ENCODE results near the gene LCN15. TPM values are rescaled to one million over a fixed set of nuclear protein-coding genes. Genes with fewer than 3 reads are reported as not detected.
A peak's percentile ranks its signal among the peaks of the same experiment; 100 is the strongest.

LCN15 gene
- total and polyA plus RNA-seq, 2 of the 13 experiments (the other 11 are each of a cell fraction or from before 2014, with no cell fraction given), result 1.3 to 53.7 TPM

DNA sequence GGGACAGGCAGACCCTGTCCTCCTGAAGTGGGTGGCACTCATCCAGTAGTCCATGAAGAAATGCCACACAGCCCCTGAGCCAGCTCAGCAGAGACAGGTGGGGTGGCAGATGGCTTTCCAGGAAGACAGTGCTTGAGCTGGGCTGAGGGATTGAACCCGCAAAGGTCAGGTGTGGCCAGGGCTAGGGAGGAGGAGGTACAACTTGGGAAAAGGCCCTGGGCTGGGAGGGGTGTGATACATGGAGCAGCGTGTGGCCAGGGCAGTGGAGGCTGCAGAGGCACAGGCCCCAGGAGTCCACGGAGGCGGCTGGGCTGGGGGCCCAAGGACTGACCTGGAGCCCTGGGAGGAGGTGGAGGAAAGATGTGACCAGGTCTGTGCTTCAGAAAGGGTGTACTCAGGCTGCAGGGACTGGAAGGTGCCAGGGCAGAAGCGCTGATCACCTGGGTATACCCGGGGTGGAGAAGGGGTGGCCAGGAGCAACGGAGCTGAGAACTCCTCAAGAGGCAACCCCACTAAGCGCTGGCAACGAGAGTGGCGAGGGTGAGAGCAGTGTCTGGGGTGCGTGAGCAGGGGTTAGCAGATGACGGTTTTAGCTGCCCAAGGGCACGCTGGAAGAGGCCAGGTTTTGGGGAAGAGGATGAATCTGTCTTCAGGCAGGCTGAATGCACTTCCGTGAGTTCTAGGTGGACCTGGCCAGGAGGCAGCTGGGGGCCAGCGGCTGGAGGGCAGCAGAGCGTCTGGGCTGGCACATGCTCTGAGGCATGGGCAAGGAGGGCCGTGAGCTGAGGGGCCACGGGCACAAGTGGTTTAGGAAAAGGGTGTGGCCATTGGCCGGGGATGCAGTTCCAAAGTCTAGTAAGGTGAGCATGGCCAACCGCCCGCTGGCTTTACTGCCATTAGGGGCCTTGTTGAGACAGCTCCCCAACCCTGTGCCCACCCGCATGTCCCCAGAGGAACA is 39.5 kb upstream of the LCN15 start (continued):
- TF ChIP-seq, protein P1, sequence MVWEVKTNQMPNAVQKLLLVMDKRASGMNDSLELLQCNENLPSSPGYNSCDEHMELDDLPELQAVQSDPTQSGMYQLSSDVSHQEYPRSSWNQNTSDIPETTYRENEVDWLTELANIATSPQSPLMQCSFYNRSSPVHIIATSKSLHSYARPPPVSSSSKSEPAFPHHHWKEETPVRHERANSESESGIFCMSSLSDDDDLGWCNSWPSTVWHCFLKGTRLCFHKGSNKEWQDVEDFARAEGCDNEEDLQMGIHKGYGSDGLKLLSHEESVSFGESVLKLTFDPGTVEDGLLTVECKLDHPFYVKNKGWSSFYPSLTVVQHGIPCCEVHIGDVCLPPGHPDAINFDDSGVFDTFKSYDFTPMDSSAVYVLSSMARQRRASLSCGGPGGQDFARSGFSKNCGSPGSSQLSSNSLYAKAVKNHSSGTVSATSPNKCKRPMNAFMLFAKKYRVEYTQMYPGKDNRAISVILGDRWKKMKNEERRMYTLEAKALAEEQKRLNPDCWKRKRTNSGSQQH (CRISPR knock-in tag; IDR thresholded peaks at IDR 0.05; ENCODE audit: low read depth), result no peak
- TF ChIP-seq SMARCC2 (IDR thresholded peaks at IDR 0.05) (no peak), KLF13 (CRISPR knock-in tag; IDR thresholded peaks at IDR 0.05) (no peak), NFE2L1 (CRISPR knock-in tag; IDR thresholded peaks at IDR 0.05; ENCODE audit: borderline replicate concordance) (no peak), KLF12 (CRISPR knock-in tag; IDR thresholded peaks at IDR 0.05; ENCODE audit: borderline replicate concordance) (no peak), ISX (CRISPR knock-in tag; conservative IDR thresholded peaks at IDR 0.05) (no peak), AGO1 (IDR thresholded peaks at IDR 0.05; ENCODE audit: low read depth, low read length, poor library complexity, severe bottlenecking) (peak; percentile 96)
- TF ChIP-seq, protein P2, sequence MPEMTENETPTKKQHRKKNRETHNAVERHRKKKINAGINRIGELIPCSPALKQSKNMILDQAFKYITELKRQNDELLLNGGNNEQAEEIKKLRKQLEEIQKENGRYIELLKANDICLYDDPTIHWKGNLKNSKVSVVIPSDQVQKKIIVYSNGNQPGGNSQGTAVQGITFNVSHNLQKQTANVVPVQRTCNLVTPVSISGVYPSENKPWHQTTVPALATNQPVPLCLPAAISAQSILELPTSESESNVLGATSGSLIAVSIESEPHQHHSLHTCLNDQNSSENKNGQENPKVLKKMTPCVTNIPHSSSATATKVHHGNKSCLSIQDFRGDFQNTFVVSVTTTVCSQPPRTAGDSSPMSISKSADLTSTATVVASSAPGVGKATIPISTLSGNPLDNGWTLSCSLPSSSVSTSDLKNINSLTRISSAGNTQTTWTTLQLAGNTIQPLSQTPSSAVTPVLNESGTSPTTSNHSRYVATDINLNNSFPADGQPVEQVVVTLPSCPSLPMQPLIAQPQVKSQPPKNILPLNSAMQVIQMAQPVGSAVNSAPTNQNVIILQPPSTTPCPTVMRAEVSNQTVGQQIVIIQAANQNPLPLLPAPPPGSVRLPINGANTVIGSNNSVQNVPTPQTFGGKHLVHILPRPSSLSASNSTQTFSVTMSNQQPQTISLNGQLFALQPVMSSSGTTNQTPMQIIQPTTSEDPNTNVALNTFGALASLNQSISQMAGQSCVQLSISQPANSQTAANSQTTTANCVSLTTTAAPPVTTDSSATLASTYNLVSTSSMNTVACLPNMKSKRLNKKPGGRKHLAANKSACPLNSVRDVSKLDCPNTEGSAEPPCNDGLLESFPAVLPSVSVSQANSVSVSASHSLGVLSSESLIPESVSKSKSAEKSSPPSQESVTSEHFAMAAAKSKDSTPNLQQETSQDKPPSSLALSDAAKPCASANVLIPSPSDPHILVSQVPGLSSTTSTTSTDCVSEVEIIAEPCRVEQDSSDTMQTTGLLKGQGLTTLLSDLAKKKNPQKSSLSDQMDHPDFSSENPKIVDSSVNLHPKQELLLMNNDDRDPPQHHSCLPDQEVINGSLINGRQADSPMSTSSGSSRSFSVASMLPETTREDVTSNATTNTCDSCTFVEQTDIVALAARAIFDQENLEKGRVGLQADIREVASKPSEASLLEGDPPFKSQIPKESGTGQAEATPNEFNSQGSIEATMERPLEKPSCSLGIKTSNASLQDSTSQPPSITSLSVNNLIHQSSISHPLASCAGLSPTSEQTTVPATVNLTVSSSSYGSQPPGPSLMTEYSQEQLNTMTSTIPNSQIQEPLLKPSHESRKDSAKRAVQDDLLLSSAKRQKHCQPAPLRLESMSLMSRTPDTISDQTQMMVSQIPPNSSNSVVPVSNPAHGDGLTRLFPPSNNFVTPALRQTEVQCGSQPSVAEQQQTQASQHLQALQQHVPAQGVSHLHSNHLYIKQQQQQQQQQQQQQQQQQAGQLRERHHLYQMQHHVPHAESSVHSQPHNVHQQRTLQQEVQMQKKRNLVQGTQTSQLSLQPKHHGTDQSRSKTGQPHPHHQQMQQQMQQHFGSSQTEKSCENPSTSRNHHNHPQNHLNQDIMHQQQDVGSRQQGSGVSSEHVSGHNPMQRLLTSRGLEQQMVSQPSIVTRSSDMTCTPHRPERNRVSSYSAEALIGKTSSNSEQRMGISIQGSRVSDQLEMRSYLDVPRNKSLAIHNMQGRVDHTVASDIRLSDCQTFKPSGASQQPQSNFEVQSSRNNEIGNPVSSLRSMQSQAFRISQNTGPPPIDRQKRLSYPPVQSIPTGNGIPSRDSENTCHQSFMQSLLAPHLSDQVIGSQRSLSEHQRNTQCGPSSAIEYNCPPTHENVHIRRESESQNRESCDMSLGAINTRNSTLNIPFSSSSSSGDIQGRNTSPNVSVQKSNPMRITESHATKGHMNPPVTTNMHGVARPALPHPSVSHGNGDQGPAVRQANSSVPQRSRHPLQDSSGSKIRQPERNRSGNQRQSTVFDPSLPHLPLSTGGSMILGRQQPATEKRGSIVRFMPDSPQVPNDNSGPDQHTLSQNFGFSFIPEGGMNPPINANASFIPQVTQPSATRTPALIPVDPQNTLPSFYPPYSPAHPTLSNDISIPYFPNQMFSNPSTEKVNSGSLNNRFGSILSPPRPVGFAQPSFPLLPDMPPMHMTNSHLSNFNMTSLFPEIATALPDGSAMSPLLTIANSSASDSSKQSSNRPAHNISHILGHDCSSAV (CRISPR knock-in tag; IDR thresholded peaks at IDR 0.05; ENCODE audit: borderline replicate concordance), result no peak
- TF ChIP-seq, protein P3, sequence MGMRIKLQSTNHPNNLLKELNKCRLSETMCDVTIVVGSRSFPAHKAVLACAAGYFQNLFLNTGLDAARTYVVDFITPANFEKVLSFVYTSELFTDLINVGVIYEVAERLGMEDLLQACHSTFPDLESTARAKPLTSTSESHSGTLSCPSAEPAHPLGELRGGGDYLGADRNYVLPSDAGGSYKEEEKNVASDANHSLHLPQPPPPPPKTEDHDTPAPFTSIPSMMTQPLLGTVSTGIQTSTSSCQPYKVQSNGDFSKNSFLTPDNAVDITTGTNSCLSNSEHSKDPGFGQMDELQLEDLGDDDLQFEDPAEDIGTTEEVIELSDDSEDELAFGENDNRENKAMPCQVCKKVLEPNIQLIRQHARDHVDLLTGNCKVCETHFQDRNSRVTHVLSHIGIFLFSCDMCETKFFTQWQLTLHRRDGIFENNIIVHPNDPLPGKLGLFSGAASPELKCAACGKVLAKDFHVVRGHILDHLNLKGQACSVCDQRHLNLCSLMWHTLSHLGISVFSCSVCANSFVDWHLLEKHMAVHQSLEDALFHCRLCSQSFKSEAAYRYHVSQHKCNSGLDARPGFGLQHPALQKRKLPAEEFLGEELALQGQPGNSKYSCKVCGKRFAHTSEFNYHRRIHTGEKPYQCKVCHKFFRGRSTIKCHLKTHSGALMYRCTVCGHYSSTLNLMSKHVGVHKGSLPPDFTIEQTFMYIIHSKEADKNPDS (CRISPR knock-in tag; IDR thresholded peaks at IDR 0.05), result no peak
- TF ChIP-seq, protein P4, sequence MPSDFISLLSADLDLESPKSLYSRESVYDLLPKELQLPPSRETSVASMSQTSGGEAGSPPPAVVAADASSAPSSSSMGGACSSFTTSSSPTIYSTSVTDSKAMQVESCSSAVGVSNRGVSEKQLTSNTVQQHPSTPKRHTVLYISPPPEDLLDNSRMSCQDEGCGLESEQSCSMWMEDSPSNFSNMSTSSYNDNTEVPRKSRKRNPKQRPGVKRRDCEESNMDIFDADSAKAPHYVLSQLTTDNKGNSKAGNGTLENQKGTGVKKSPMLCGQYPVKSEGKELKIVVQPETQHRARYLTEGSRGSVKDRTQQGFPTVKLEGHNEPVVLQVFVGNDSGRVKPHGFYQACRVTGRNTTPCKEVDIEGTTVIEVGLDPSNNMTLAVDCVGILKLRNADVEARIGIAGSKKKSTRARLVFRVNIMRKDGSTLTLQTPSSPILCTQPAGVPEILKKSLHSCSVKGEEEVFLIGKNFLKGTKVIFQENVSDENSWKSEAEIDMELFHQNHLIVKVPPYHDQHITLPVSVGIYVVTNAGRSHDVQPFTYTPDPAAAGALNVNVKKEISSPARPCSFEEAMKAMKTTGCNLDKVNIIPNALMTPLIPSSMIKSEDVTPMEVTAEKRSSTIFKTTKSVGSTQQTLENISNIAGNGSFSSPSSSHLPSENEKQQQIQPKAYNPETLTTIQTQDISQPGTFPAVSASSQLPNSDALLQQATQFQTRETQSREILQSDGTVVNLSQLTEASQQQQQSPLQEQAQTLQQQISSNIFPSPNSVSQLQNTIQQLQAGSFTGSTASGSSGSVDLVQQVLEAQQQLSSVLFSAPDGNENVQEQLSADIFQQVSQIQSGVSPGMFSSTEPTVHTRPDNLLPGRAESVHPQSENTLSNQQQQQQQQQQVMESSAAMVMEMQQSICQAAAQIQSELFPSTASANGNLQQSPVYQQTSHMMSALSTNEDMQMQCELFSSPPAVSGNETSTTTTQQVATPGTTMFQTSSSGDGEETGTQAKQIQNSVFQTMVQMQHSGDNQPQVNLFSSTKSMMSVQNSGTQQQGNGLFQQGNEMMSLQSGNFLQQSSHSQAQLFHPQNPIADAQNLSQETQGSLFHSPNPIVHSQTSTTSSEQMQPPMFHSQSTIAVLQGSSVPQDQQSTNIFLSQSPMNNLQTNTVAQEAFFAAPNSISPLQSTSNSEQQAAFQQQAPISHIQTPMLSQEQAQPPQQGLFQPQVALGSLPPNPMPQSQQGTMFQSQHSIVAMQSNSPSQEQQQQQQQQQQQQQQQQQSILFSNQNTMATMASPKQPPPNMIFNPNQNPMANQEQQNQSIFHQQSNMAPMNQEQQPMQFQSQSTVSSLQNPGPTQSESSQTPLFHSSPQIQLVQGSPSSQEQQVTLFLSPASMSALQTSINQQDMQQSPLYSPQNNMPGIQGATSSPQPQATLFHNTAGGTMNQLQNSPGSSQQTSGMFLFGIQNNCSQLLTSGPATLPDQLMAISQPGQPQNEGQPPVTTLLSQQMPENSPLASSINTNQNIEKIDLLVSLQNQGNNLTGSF (CRISPR knock-in tag; IDR thresholded peaks at IDR 0.05), result no peak
